Measurements from ENCODE around the gene POLG.
"Not testable (repeated sequence)": the region's sequence is repeated elsewhere in the genome, so short reads cannot be mapped to it uniquely, and the experiment has no call there.

The POLG gene

GRCh38 chr15:89282631-89283030 lies 52.0 kb downstream of the POLG start:
- DNase-seq (ENCODE audit: low read depth) = no peak

- peak; percentile 8 for DNase-seq (ENCODE audit: low read depth)
These were observed 56.3 kb downstream of the POLG start for GRCh38 chr15:89278307-89278706.

DNA sequence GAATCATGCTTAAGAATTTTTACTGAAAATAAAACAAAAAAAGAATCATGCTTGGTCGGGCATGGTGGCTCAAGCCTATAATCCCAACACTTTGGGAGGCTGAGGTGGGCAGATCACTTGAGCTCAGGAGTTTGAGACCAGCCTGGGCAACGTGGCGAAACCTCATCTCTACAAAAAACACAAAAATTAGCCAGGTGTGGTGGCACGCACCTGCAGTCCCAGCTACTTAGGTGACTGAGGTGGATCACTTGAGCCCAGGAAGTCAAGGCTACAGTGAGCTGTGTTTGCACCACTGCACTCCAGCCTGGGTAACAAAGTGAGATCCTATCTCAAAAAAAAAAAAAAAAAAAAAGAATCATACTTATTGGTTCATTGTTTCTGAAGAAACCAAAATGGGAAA lies 57.3 kb downstream of the POLG start:
- not testable (repeated sequence) for DNase-seq (ENCODE audit: low read depth)

Measured in stromal cell of bone marrow (primary cell).